GM12873 (cell line): ENCODE results near the gene APOE.

Experiments used
- TF ChIP-seq, protein P1 (sequence below): IDR thresholded peaks from 2 replicates; pipeline ENCODE4 v1.5.1; 2012; ENCODE audit warnings: low read depth, mild to moderate bottlenecking, moderate library complexity, low read length, control low read depth; ENCODE audit not compliant: insufficient read depth; ENCODE audit errors: missing control alignments

The APOE gene

DNA sequence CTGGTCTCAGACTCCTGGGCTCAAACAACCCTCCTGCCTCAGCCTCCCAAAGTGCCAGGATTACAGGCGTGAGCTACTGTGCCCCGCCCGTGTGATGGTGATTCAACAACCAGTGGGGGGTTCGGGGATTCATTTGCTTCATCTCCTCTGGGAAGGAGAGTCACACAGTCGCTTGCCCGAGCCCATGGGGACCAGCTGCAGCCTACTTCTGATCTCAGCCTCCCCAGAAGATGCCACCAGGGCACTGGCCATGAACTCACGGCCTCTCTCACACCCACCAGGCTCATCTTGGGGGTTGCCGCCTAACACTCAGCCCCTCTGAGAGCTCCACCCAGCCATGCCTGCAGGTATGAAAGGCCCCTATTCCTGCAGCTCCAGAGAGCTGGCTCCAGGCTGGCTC, 7.8 kb upstream of the APOE start:
- TF ChIP-seq, protein P1, sequence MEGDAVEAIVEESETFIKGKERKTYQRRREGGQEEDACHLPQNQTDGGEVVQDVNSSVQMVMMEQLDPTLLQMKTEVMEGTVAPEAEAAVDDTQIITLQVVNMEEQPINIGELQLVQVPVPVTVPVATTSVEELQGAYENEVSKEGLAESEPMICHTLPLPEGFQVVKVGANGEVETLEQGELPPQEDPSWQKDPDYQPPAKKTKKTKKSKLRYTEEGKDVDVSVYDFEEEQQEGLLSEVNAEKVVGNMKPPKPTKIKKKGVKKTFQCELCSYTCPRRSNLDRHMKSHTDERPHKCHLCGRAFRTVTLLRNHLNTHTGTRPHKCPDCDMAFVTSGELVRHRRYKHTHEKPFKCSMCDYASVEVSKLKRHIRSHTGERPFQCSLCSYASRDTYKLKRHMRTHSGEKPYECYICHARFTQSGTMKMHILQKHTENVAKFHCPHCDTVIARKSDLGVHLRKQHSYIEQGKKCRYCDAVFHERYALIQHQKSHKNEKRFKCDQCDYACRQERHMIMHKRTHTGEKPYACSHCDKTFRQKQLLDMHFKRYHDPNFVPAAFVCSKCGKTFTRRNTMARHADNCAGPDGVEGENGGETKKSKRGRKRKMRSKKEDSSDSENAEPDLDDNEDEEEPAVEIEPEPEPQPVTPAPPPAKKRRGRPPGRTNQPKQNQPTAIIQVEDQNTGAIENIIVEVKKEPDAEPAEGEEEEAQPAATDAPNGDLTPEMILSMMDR: no peak

DNA sequence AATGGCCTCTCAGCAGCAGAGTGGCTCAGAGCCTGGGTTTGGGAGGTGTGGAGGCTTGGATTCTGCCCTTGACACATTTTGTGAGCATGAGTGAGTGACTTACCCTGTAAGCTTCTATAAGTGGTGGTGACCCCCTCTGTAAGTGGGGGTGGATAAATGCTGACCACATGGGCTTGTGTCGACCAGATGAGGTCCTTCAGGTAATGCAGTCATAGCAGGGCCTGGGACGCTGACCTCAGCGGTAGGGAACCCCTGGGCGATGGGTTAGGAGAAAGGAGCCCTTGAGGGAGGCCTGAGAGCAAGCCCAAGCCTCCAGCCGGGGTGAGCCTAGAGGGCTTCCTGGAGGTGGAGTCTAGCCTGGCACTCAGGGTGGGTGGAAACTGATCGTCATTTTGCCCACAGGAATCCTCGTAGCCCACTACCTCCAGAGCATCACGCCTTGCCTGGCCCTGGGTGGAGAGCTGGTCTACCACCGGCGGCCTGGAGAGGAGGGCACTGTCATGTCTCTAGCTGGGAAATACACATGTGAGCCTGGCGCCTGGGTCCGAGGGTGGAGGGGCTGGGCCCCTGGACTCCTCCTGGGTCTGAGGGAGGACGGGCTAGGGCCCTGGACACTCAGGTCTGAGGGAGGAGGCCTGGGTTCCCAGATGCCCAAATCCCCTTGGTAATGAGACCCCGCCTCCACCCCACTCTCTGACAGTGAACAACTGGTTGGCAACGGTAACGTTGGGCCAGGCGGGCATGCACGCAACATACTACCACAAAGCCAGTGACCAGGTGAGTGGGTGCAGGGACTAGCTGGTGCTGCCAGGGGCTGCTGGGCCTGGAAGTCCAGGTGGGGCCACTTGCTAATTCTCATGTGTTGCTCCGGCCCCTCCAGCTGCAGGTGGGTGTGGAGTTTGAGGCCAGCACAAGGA, 5.0 kb upstream of the APOE start:
- TF ChIP-seq, protein P1: no peak

DNA sequence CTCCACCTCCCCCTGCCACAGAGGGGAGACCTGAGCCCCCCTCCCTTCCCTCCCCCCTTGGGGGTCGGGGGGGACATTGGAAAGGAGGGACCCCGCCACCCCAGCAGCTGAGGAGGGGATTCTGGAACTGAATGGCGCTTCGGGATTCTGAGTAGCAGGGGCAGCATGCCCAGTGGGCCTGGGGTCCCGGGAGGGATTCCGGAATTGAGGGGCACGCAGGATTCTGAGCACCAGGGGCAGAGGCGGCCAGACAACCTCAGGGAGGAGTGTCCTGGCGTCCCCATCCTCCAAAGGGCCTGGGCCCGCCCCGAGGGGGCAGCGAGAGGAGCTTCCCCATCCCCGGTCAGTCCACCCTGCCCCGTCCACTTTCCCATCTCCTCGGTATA, 2.4 kb upstream of the APOE start:
- TF ChIP-seq, protein P1: no peak

DNA sequence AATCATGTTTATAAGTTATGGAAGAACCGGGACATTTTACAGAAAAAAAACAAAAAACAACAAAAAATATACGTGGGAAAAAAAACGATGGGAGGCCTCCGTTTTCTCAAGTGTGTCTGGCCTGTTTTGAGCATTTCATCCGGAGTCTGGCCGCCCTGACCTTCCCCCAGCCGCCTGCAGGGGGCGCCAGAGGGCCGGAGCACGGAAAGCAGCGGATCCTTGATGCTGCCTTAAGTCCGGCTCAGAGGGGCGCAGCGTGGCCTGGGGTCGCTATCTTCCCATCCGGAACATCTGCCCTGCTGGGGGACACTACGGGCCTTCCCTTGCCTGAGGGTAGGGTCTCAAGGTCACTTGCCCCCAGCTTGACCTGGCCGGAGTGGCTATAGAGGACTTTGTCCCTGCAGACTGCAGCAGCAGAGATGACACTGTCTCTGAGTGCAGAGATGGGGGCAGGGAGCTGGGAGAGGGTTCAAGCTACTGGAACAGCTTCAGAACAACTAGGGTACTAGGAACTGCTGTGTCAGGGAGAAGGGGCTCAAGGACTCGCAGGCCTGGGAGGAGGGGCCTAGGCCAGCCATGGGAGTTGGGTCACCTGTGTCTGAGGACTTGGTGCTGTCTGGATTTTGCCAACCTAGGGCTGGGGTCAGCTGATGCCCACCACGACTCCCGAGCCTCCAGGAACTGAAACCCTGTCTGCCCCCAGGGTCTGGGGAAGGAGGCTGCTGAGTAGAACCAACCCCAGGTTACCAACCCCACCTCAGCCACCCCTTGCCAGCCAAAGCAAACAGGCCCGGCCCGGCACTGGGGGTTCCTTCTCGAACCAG, 1.8 kb upstream of the APOE start:
- TF ChIP-seq, protein P1: peak; percentile 96

DNA sequence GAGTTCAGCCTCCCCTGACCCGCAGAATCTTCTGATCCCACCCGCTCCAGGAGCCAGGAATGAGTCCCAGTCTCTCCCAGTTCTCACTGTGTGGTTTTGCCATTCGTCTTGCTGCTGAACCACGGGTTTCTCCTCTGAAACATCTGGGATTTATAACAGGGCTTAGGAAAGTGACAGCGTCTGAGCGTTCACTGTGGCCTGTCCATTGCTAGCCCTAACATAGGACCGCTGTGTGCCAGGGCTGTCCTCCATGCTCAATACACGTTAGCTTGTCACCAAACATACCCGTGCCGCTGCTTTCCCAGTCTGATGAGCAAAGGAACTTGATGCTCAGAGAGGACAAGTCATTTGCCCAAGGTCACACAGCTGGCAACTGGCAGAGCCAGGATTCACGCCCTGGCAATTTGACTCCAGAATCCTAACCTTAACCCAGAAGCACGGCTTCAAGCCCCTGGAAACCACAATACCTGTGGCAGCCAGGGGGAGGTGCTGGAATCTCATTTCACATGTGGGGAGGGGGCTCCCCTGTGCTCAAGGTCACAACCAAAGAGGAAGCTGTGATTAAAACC, 1.1 kb upstream of the APOE start:
- TF ChIP-seq, protein P1: peak; percentile 45

DNA sequence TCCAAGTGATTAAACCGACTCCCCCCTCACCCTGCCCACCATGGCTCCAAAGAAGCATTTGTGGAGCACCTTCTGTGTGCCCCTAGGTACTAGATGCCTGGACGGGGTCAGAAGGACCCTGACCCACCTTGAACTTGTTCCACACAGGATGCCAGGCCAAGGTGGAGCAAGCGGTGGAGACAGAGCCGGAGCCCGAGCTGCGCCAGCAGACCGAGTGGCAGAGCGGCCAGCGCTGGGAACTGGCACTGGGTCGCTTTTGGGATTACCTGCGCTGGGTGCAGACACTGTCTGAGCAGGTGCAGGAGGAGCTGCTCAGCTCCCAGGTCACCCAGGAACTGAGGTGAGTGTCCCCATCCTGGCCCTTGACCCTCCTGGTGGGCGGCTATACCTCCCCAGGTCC, 2.0 kb downstream of the APOE start:
- TF ChIP-seq, protein P1: no peak
